GM12891 (cell line): ENCODE measurements around the gene SULT2B1.

Source experiments
- POLR2A ChIP-seq: IDR thresholded peaks from 2 replicates; pipeline ENCODE4 v1.6.1; 2011; ENCODE audit warnings: low read depth, low read length, control low read depth
- TAF1 ChIP-seq: IDR thresholded peaks from 2 replicates; pipeline ENCODE4 v1.6.1; 2011; ENCODE audit warnings: low read depth, low read length, control low read depth

DNA sequence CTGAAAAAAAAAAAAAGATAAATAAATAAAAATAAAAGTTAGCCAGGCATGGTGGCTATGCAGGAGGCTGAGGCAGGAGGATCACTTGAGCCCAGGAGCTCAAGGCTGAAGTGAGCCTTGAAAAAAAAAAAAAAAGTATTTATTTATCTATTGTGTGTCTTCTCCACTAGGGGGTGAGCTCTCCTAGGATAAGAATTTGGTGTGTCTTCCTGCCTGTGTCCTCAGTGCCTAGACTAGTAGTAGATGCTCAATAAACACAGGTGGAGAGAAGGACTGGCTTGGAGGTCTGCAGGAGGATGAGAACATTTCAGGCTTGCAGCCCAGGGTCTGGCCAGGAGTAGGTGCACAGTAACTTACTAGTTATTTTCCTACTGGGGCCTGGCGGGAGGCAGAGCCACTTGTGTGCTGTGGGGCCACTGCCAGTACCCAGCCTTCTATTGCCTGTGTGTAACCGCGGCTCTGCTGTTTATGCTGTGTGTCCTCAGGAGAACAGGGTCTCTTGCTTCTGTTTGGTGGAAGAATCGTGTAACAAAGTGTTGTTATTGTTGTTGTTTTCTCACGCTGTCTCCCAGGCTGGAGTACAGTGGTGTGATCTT lies 45.7 kb upstream of the SULT2B1 start:
- TF ChIP-seq TAF1: no peak
- TF ChIP-seq POLR2A: no peak
